ENCODE results near the gene OTUD1.

The OTUD1 gene

DNA sequence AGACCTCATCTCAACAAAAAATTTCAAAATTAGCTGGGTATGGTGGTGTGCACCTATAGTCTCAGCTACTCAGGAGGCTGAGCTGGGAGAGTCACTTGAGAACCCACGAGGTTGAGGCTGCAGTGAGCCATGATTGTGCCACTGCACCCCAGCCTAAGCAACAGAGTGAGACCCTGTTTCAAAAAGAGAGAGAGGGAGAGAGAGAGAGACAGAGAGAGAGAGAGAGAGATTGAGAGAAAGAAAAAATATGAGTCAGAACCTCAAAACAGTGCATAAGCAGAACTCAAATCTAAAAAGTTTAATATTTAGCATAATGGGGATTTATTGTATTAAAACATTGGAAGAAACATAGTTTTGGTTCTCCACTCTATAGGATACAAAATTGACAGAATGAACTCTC, 17.5 kb upstream of the OTUD1 start:
- TF ChIP-seq, protein P1, sequence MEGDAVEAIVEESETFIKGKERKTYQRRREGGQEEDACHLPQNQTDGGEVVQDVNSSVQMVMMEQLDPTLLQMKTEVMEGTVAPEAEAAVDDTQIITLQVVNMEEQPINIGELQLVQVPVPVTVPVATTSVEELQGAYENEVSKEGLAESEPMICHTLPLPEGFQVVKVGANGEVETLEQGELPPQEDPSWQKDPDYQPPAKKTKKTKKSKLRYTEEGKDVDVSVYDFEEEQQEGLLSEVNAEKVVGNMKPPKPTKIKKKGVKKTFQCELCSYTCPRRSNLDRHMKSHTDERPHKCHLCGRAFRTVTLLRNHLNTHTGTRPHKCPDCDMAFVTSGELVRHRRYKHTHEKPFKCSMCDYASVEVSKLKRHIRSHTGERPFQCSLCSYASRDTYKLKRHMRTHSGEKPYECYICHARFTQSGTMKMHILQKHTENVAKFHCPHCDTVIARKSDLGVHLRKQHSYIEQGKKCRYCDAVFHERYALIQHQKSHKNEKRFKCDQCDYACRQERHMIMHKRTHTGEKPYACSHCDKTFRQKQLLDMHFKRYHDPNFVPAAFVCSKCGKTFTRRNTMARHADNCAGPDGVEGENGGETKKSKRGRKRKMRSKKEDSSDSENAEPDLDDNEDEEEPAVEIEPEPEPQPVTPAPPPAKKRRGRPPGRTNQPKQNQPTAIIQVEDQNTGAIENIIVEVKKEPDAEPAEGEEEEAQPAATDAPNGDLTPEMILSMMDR (conservative IDR thresholded peaks at IDR 0.05; ENCODE audit: low read depth, low read length) = no peak
- H3K4me3 ChIP-seq (ENCODE audit: low read depth, low read length) = no peak overlapping the region
- DNase-seq (ENCODE audit: low read depth) = no peak

DNA sequence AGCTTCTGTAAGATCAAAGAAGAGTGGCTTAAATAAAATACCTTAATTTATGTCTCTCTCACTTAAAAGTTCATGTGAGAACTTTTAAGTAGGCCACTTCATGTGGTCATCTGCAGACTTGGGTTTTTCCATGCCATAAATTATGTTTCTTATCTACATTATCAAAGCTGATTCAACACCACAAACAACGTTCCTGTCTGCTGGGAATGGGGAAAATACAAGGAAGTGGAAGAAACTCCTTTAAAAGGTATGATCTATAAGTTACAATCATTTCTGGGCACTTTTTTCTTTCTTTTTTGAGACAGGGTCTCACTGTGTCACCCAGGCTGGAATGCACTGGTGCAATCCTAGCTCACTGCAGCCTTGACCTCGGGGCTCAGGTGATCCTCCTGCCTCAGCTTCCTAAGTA, 16.9 kb upstream of the OTUD1 start:
- TF ChIP-seq, protein P1 (conservative IDR thresholded peaks at IDR 0.05; ENCODE audit: low read depth, low read length) = no peak
- H3K4me3 ChIP-seq (ENCODE audit: low read depth, low read length) = no peak overlapping the region
- no peak for DNase-seq (ENCODE audit: low read depth)

DNA sequence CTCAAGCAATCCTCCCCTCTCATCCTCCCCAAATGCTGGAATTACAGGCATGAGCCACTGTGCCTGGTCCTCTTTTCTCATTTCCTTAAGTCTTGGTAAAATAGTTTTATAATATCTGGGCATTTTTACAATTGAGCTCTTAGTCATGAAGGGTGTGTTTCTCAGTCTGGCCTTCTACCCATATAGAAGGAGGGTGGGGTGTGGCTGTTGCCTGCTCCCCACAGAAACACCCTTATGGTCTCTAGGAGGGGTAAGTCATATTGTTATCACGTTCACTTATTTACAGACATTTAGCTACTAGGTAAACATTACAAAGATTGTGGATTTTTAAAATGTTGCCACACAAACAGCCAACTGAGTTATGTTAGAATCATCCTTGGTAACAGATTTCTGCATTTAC, 6.7 kb upstream of the OTUD1 start:
- no peak overlapping the region for H3K4me3 ChIP-seq (ENCODE audit: low read depth, low read length)
- DNase-seq (ENCODE audit: low read depth) = no peak
- TF ChIP-seq, protein P1 (conservative IDR thresholded peaks at IDR 0.05; ENCODE audit: low read depth, low read length) = no peak

DNA sequence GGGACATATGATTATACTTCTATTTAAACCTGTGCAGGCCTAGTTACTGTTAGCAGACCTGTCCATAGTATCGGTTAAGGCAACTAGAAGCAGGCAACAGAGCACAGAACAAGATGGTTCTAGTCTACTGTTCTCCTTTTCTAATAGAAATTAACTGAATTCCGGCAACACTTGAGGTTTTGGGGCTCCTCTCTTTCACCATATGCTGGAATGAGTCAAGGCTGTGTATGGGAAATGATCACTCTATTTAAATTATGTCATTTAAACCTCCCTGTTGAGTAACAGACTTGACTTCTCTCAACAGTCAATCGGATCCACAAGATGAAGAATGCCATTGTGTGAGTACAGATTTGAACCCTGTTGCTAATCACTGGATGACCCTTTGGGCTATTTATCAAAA, 6.2 kb upstream of the OTUD1 start:
- TF ChIP-seq, protein P1 (conservative IDR thresholded peaks at IDR 0.05; ENCODE audit: low read depth, low read length) = no peak
- no peak for DNase-seq (ENCODE audit: low read depth)
- H3K4me3 ChIP-seq (ENCODE audit: low read depth, low read length) = no peak overlapping the region

DNA sequence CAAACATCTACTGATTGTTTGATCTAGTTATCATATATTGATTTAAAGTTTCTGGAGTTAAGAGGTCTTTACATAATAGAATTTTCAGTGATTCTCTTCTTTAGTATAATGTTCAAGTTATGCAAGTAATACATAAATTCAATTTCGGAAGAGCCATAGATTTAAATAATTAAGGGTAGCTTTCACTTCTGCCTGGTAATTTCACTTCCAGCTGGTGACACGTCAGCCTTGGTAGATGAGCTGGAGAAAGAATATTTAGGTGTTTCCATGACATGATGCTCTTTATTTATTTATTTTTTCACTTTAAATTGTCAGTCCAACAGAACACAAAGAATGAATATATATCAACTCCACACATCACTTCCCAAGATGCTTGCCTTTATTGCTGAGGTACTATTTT, 5.2 kb upstream of the OTUD1 start:
- TF ChIP-seq, protein P1 (conservative IDR thresholded peaks at IDR 0.05; ENCODE audit: low read depth, low read length) = no peak
- no peak overlapping the region for H3K4me3 ChIP-seq (ENCODE audit: low read depth, low read length)
- no peak for DNase-seq (ENCODE audit: low read depth)

DNA sequence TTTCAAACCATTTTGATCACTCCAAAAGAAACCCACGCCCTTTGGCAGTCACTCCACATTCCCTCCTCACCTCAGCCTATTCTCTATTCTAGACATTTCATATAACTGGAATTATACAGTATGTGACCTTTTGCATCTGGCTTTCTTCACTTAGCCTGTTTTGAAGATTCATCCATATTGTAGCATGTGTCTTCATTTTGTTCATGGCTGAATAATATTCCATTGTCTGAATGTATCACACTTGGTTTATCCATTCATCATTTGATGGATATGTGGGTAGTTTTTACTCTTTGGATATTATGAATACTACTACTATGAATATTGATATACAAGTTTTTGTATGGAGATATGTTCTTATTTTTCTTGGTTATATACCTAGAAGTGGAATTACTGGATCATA, 3.5 kb upstream of the OTUD1 start:
- DNase-seq (ENCODE audit: low read depth) = no peak
- H3K4me3 ChIP-seq (ENCODE audit: low read depth, low read length) = no peak overlapping the region
- TF ChIP-seq, protein P1 (conservative IDR thresholded peaks at IDR 0.05; ENCODE audit: low read depth, low read length) = no peak

DNA sequence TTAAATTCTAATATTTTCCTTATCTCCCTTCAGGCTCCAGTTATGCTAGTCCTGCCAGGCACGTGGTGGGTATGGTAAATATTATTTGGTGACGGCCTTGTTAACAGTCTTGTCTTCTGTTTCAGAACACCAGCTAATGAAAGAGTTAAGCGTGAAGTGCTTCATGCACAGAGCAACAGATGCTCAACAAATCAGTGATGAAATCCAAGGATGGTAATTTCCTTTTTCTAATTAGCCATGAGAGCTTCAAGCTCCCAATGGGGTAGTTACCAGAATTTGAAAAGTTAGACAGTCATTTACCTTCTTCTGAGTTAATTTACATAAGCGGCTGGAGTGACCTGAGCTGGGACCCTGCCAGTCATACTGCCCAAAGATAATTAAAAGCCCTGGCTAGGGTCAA, 1.9 kb upstream of the OTUD1 start:
- no peak for DNase-seq (ENCODE audit: low read depth)
- TF ChIP-seq, protein P1 (conservative IDR thresholded peaks at IDR 0.05; ENCODE audit: low read depth, low read length) = no peak

More for the DNA sequence above, 1.9 kb upstream of the OTUD1 start:
- no peak overlapping the region for H3K4me3 ChIP-seq (ENCODE audit: low read depth, low read length)

Data from choroid plexus epithelial cell (primary cell).